Measurements from ENCODE around the gene CCDC116. TPM values are rescaled to one million over a fixed set of nuclear protein-coding genes. Genes with fewer than 3 reads are reported as not detected.
"Not testable (repeated sequence)": the region's sequence is repeated elsewhere in the genome, so short reads cannot be mapped to it uniquely, and the experiment has no call there.

Gene CCDC116
- total and polyA plus RNA-seq, 2 donors, result 0.09 to 1.0 TPM

DNA sequence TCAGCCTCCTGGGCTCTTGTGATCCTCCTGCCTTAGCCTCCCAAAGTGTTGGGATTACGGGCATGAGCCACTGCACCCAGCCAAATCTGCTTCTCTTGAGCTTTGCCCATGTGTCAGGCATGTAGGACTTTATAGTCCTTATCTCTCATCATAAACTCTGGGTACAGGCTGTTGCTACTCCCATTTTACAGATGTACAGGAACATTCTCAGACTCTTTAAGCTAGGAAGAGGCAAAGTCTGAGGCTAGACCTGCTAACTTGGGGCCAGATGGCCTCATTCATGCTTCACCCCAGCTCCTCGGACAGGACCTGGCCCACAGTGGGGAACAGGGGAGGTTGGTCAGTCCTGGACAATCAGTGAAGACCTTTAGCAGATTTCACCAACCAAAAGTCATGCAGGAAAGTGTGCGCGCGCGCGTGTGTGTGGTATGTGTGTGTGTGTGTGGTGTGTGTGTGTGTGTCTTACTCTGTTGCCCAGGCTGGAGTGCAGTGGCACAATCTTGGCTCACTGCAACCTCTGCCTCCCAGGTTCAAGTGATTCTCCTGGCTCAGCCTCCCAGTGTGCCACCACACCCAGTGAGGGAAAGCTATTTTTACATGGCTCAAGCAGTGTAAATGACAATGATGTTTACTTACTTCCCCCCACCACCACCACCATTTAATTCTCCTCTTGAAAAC lies 26.5 kb upstream of the CCDC116 start:
- no peaks in the 10 kb centered on the region for H3K9me3 ChIP-seq (ENCODE audit: control insufficient read depth in 2 of 2, insufficient read depth in 1 of 2, low read length in 1 of 2)
- H3K4me1 ChIP-seq (ENCODE audit: control insufficient read depth in 2 of 2, insufficient read depth in 2 of 2, low read length in 2 of 2), result no peaks in the 10 kb centered on the region
- DNase-seq (ENCODE audit: low read depth in 6 of 9, low spot score in 9 of 9), result no peak
- H3K4me3 ChIP-seq (ENCODE audit: low read length in 2 of 2), result no peak overlapping the region
- no peaks in the 10 kb centered on the region for H3K27me3 ChIP-seq (ENCODE audit: control insufficient read depth in 2 of 2, insufficient read depth in 1 of 2, low read length in 1 of 2)
- WGBS, result 99% methylated on average over 7 of the region's 7 CpGs
- peaks cover 14 to 19% of the 10 kb centered on the region in 2 donors for H3K36me3 ChIP-seq (ENCODE audit: control insufficient read depth in 2 of 2, insufficient read depth in 2 of 2, low read length in 1 of 2)
- no peak overlapping the region for H3K27ac ChIP-seq (ENCODE audit: low read depth in 1 of 2, low read length in 1 of 2)

DNA sequence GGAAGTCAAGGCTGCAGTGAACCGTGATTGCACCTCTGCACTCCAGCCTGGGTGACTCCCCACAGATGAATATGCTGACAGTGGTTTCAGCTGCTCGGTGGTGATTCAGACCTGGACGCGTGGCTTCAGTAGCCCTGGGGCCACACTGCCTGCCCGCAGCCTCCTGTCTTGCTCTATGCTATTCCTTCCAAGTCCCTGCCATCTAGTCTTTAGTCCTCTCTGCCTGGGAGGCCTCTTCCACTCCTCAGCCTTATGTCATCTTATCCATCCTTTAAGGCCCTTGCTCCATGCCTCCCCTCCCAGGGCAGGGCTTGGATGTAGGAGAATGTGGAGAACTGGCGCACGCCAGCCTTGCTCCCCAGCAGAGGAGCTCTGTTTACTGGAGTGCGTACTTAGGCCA lies 25.8 kb upstream of the CCDC116 start:
- no peaks in the 10 kb centered on the region for H3K9me3 ChIP-seq (ENCODE audit: control insufficient read depth in 2 of 2, insufficient read depth in 1 of 2, low read length in 1 of 2)

GRCh38 chr22:21609556-21610157 lies 22.9 kb upstream of the CCDC116 start:
- not testable (repeated sequence) for H3K9me3 ChIP-seq (ENCODE audit: control insufficient read depth in 2 of 2, insufficient read depth in 1 of 2, low read length in 1 of 2); H3K27ac ChIP-seq (ENCODE audit: low read depth in 1 of 2, low read length in 1 of 2); H3K4me1 ChIP-seq (ENCODE audit: control insufficient read depth in 2 of 2, insufficient read depth in 2 of 2, low read length in 2 of 2); DNase-seq (ENCODE audit: low read depth in 6 of 9, low spot score in 9 of 9); H3K4me3 ChIP-seq (ENCODE audit: low read length in 2 of 2); H3K27me3 ChIP-seq (ENCODE audit: control insufficient read depth in 2 of 2, insufficient read depth in 1 of 2, low read length in 1 of 2)
- 98% methylated on average over 11 of the region's 11 CpGs for WGBS
- H3K36me3 ChIP-seq (ENCODE audit: control insufficient read depth in 2 of 2, insufficient read depth in 2 of 2, low read length in 1 of 2), result peaks cover 40% of the 10 kb centered on the region in 2 donors

More for the DNA sequence above, 25.8 kb upstream of the CCDC116 start:
- no peak for DNase-seq (ENCODE audit: low read depth in 6 of 9, low spot score in 9 of 9)
- H3K4me3 ChIP-seq (ENCODE audit: low read length in 2 of 2), result no peak overlapping the region
- H3K36me3 ChIP-seq (ENCODE audit: control insufficient read depth in 2 of 2, insufficient read depth in 2 of 2, low read length in 1 of 2), result peaks cover 21 to 26% of the 10 kb centered on the region in 2 donors
- 97% methylated on average over 8 of the region's 8 CpGs for WGBS
- H3K27me3 ChIP-seq (ENCODE audit: control insufficient read depth in 2 of 2, insufficient read depth in 1 of 2, low read length in 1 of 2), result no peaks in the 10 kb centered on the region
- H3K27ac ChIP-seq (ENCODE audit: low read depth in 1 of 2, low read length in 1 of 2), result no peak overlapping the region
- no peaks in the 10 kb centered on the region for H3K4me1 ChIP-seq (ENCODE audit: control insufficient read depth in 2 of 2, insufficient read depth in 2 of 2, low read length in 2 of 2)

DNA sequence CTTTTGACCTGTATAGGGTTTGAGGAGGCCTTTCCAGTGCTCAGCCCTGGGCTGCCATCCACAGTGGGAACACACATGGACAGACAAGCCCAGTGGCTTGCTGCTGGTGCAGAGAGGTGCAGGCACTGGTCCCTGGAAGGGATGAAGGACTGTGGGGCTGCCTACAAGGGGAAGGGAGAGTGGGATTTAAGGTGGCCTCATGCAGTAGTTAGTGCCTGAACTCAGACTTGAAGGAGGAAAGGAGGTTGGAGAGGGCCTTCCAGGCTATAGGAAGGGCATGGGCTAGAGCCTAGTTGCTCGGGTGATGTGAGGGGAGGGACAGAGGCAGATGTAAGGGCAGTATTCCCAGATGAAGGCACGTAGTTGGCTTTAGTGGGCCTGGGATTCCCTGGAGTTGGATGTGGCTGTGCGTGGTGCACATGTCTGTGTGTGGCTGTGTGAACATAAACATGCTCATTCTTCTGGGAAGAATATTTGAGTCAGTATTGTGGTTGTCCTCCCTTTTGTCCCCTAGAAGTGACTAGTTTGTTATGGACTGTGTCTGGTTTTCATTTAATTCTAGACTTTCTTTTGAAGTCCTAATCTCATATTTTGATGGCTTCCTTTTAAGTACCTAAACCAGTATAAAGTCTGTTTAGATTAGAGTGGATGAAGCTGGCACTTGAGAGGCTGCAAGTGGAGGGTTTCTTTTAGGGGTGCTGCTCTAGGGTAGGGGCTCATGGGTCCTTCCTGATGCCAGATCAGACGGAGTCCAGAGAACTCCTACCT lies 21.2 kb upstream of the CCDC116 start:
- no peaks in the 10 kb centered on the region for H3K27me3 ChIP-seq (ENCODE audit: control insufficient read depth in 2 of 2, insufficient read depth in 1 of 2, low read length in 1 of 2)
- H3K9me3 ChIP-seq (ENCODE audit: control insufficient read depth in 2 of 2, insufficient read depth in 1 of 2, low read length in 1 of 2), result no peaks in the 10 kb centered on the region
- H3K4me3 ChIP-seq (ENCODE audit: low read length in 2 of 2), result no peak overlapping the region
- WGBS, result 98% methylated on average over 4 of the region's 4 CpGs
- H3K36me3 ChIP-seq (ENCODE audit: control insufficient read depth in 2 of 2, insufficient read depth in 2 of 2, low read length in 1 of 2), result peaks cover 40 to 43% of the 10 kb centered on the region in 2 donors
- no peak overlapping the region for H3K27ac ChIP-seq (ENCODE audit: low read depth in 1 of 2, low read length in 1 of 2)
- no peaks in the 10 kb centered on the region for H3K4me1 ChIP-seq (ENCODE audit: control insufficient read depth in 2 of 2, insufficient read depth in 2 of 2, low read length in 2 of 2)
- no peak for DNase-seq (ENCODE audit: low read depth in 6 of 9, low spot score in 9 of 9)

DNA sequence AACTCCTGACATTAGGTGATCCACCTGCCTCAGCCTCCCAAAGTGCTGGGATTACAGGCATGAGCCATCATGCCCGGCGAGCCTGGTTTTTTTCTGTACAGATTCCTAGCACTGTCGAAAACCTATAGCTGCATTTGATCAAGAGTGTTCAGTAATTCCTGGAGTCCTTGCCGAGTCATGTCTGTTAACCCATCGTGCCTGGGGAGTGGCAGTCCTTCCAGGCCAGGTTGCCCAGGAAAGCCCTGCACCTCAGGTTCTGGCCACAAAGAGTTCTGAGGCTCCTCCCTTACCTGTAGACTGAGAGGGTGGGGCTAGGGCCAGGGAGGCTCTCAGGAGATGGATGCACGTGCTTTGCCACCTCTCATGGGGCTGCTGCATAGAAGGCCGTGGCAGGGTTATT lies 19.7 kb upstream of the CCDC116 start:
- 97% methylated on average over 7 of the region's 7 CpGs for WGBS
- Histone ChIP-seq H3K4me3 (ENCODE audit: low read length in 2 of 2) (no peak overlapping the region), H3K27ac (ENCODE audit: low read depth in 1 of 2, low read length in 1 of 2) (no peak overlapping the region), H3K9me3 (ENCODE audit: control insufficient read depth in 2 of 2, insufficient read depth in 1 of 2, low read length in 1 of 2) (no peaks in the 10 kb centered on the region), H3K36me3 (ENCODE audit: control insufficient read depth in 2 of 2, insufficient read depth in 2 of 2, low read length in 1 of 2) (peaks cover 43 to 46% of the 10 kb centered on the region in 2 donors), H3K27me3 (ENCODE audit: control insufficient read depth in 2 of 2, insufficient read depth in 1 of 2, low read length in 1 of 2) (no peaks in the 10 kb centered on the region), H3K4me1 (ENCODE audit: control insufficient read depth in 2 of 2, insufficient read depth in 2 of 2, low read length in 2 of 2) (no peaks in the 10 kb centered on the region)
- DNase-seq (ENCODE audit: low read depth in 6 of 9, low spot score in 9 of 9), result no peak

- 84% methylated on average over 4 of the region's 4 CpGs for WGBS
- no peaks in the 10 kb centered on the region for H3K9me3 ChIP-seq (ENCODE audit: control insufficient read depth in 2 of 2, insufficient read depth in 1 of 2, low read length in 1 of 2)
- H3K4me3 ChIP-seq (ENCODE audit: low read length in 2 of 2), result no peak overlapping the region
- DNase-seq (ENCODE audit: low read depth in 6 of 9, low spot score in 9 of 9), result no peak
- H3K36me3 ChIP-seq (ENCODE audit: control insufficient read depth in 2 of 2, insufficient read depth in 2 of 2, low read length in 1 of 2), result peaks cover 43 to 46% of the 10 kb centered on the region in 2 donors
- no peaks in the 10 kb centered on the region for H3K27me3 ChIP-seq (ENCODE audit: control insufficient read depth in 2 of 2, insufficient read depth in 1 of 2, low read length in 1 of 2)
- H3K27ac ChIP-seq (ENCODE audit: low read depth in 1 of 2, low read length in 1 of 2), result no peak overlapping the region
- H3K4me1 ChIP-seq (ENCODE audit: control insufficient read depth in 2 of 2, insufficient read depth in 2 of 2, low read length in 2 of 2), result no peaks in the 10 kb centered on the region
These were observed 18.9 kb upstream of the CCDC116 start for GRCh38 chr22:21613553-21614233.

DNA sequence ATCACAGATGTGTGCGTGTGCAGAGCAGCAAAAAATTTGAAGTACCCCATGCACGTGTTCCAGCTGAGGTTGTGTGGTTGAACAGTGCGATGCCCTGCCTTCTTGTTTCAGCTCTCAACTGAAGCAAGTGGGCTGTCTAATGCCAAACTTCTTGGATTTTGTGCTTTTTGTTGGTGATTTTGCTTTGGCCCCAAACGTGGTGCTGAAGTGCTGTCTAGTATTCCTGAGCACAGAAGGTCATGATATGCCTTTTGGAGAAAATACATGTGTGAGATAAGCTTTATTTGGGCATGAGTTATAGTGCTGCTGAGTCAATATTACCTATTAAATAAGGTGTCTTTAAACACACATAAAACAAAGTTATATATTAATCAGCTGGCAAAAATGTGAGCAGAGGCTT lies 16.8 kb upstream of the CCDC116 start:
- no peak for DNase-seq (ENCODE audit: low read depth in 6 of 9, low spot score in 9 of 9)
- no peaks in the 10 kb centered on the region for H3K4me1 ChIP-seq (ENCODE audit: control insufficient read depth in 2 of 2, insufficient read depth in 2 of 2, low read length in 2 of 2)
- peaks cover 38 to 47% of the 10 kb centered on the region in 2 donors for H3K36me3 ChIP-seq (ENCODE audit: control insufficient read depth in 2 of 2, insufficient read depth in 2 of 2, low read length in 1 of 2)
- H3K4me3 ChIP-seq (ENCODE audit: low read length in 2 of 2), result no peak overlapping the region
- H3K9me3 ChIP-seq (ENCODE audit: control insufficient read depth in 2 of 2, insufficient read depth in 1 of 2, low read length in 1 of 2), result no peaks in the 10 kb centered on the region
- no peak overlapping the region for H3K27ac ChIP-seq (ENCODE audit: low read depth in 1 of 2, low read length in 1 of 2)
- 97% methylated on average over 4 of the region's 4 CpGs for WGBS
- H3K27me3 ChIP-seq (ENCODE audit: control insufficient read depth in 2 of 2, insufficient read depth in 1 of 2, low read length in 1 of 2), result no peaks in the 10 kb centered on the region

- H3K9me3 ChIP-seq (ENCODE audit: control insufficient read depth in 2 of 2, insufficient read depth in 1 of 2, low read length in 1 of 2); H3K4me3 ChIP-seq (ENCODE audit: low read length in 2 of 2); H3K27me3 ChIP-seq (ENCODE audit: control insufficient read depth in 2 of 2, insufficient read depth in 1 of 2, low read length in 1 of 2); DNase-seq (ENCODE audit: low read depth in 6 of 9, low spot score in 9 of 9); H3K4me1 ChIP-seq (ENCODE audit: control insufficient read depth in 2 of 2, insufficient read depth in 2 of 2, low read length in 2 of 2); H3K27ac ChIP-seq (ENCODE audit: low read depth in 1 of 2, low read length in 1 of 2): not testable (repeated sequence)
- 98% methylated on average over 6 of the region's 6 CpGs for WGBS
- H3K36me3 ChIP-seq (ENCODE audit: control insufficient read depth in 2 of 2, insufficient read depth in 2 of 2, low read length in 1 of 2), result peaks cover 31 to 38% of the 10 kb centered on the region in 2 donors
These were observed 15.2 kb upstream of the CCDC116 start for GRCh38 chr22:21617337-21617736.

DNA sequence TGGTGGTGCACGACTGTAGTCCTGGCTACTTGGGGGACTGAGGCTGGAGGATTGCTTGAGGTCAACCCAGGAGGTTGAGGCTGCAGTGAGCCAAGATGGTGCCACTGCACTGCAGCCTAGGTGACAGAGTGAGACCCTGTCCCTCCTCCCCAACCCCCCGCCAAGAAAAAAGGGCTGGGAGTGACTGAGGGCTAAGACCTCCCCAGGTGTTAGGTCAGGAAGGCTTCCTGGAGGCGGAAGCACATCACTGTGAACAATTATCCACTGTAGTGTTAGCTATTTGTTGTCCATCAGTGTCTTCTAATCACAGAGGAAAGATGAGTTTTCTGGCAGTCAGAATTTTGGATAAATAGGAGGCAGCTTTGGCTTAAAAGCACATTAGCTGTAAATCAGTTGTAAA lies 11.5 kb upstream of the CCDC116 start:
- Histone ChIP-seq H3K36me3 (ENCODE audit: control insufficient read depth in 2 of 2, insufficient read depth in 2 of 2, low read length in 1 of 2) (peaks cover 33 to 48% of the 10 kb centered on the region in 2 donors), H3K4me1 (ENCODE audit: control insufficient read depth in 2 of 2, insufficient read depth in 2 of 2, low read length in 2 of 2) (no peaks in the 10 kb centered on the region)
- 100% methylated on average over 3 of the region's 3 CpGs for WGBS

More for the DNA sequence above, 11.5 kb upstream of the CCDC116 start:
- no peak for DNase-seq (ENCODE audit: low read depth in 6 of 9, low spot score in 9 of 9)
- no peaks in the 10 kb centered on the region for H3K9me3 ChIP-seq (ENCODE audit: control insufficient read depth in 2 of 2, insufficient read depth in 1 of 2, low read length in 1 of 2)
- no peak overlapping the region for H3K27ac ChIP-seq (ENCODE audit: low read depth in 1 of 2, low read length in 1 of 2)
- H3K4me3 ChIP-seq (ENCODE audit: low read length in 2 of 2), result no peak overlapping the region
- H3K27me3 ChIP-seq (ENCODE audit: control insufficient read depth in 2 of 2, insufficient read depth in 1 of 2, low read length in 1 of 2), result no peaks in the 10 kb centered on the region

Measured in thymus (tissue), 11 donors.